Measurements from ENCODE around the gene S100P.

GRCh38 chr4:6706173-6706572 lies 12.5 kb downstream of the S100P start:
- TF ChIP-seq CTCF (conservative IDR thresholded peaks at IDR 0.05; ENCODE audit: low read depth, low read length) (no peak), RFX5 (IDR thresholded peaks at IDR 0.05; ENCODE audit: low read depth, low read length) (no peak), FOS (IDR thresholded peaks at IDR 0.05; ENCODE audit: low read depth, low read length) (no peak), POLR2A (IDR thresholded peaks at IDR 0.05; ENCODE audit: low read depth, low read length) (no peak), MAZ (IDR thresholded peaks at IDR 0.05; ENCODE audit: borderline replicate concordance, low read depth, low read length) (no peak), SMC3 (IDR thresholded peaks at IDR 0.05; ENCODE audit: low read depth, low read length) (no peak), RAD21 (IDR thresholded peaks at IDR 0.05; ENCODE audit: low read length) (no peak)
- TF ChIP-seq, protein P1, sequence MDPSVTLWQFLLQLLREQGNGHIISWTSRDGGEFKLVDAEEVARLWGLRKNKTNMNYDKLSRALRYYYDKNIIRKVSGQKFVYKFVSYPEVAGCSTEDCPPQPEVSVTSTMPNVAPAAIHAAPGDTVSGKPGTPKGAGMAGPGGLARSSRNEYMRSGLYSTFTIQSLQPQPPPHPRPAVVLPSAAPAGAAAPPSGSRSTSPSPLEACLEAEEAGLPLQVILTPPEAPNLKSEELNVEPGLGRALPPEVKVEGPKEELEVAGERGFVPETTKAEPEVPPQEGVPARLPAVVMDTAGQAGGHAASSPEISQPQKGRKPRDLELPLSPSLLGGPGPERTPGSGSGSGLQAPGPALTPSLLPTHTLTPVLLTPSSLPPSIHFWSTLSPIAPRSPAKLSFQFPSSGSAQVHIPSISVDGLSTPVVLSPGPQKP (IDR thresholded peaks at IDR 0.05; ENCODE audit: borderline replicate concordance, low read depth, low read length), result no peak
